Measurements from ENCODE around the gene ENTPD2. TPM values are rescaled to one million over a fixed set of nuclear protein-coding genes. Genes with fewer than 3 reads are reported as not detected.

The ENTPD2 gene
- total RNA-seq, 4 donors from 2014 or later: 3.6 to 17.1 (median 14.1) TPM

GRCh38 chr9:137018761-137019559 is 34.9 kb downstream of the ENTPD2 start:
- Histone ChIP-seq H3K4me3 (no peak overlapping the region), H3K36me3 (no peaks in the 10 kb centered on the region), H3K9me3 (no peaks in the 10 kb centered on the region), H3K4me1 (peaks cover 0 to 20% (median 16%) of the 10 kb centered on the region in 4 donors), H3K27ac (no peak overlapping the region), H3K27me3 (no peaks in the 10 kb centered on the region)
- 94 to 100% methylated on average over 2 to 30 of the region's 36 CpGs for WGBS, 2 donors (ENCODE audit: low coverage in 1 of 2)
- in situ Hi-C loops (cut with MboI; ENCODE audit: low pct_ligation_motif_present in 1 of 4, low pct_unique_long_range_greater_than_20kb in 1 of 4, low sequenced_read_pairs in 3 of 4) (no loop called here), intact Hi-C loops (cut with DNase I; ENCODE audit: low total_unique reads) (no loop called here)
- no peak for DNase-seq
- no peak for TF ChIP-seq POLR2AphosphoS5 (IDR thresholded peaks at IDR 0.05)
- TF ChIP-seq, protein P1, sequence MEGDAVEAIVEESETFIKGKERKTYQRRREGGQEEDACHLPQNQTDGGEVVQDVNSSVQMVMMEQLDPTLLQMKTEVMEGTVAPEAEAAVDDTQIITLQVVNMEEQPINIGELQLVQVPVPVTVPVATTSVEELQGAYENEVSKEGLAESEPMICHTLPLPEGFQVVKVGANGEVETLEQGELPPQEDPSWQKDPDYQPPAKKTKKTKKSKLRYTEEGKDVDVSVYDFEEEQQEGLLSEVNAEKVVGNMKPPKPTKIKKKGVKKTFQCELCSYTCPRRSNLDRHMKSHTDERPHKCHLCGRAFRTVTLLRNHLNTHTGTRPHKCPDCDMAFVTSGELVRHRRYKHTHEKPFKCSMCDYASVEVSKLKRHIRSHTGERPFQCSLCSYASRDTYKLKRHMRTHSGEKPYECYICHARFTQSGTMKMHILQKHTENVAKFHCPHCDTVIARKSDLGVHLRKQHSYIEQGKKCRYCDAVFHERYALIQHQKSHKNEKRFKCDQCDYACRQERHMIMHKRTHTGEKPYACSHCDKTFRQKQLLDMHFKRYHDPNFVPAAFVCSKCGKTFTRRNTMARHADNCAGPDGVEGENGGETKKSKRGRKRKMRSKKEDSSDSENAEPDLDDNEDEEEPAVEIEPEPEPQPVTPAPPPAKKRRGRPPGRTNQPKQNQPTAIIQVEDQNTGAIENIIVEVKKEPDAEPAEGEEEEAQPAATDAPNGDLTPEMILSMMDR (IDR thresholded peaks at IDR 0.05): no peak
- TF ChIP-seq EP300 (IDR thresholded peaks at IDR 0.05; ENCODE audit: low read depth): no peak
- no peak for TF ChIP-seq POLR2A (IDR thresholded peaks at IDR 0.05)

GRCh38 chr9:137017791-137018497 is 35.9 kb downstream of the ENTPD2 start:
- DNase-seq: no peak
- Histone ChIP-seq H3K36me3 (no peaks in the 10 kb centered on the region), H3K9me3 (no peaks in the 10 kb centered on the region), H3K4me1 (peaks cover 0 to 13% (median 12%) of the 10 kb centered on the region in 4 donors), H3K27me3 (no peaks in the 10 kb centered on the region), H3K27ac (no peak overlapping the region), H3K4me3 (no peak overlapping the region)
- TF ChIP-seq POLR2AphosphoS5 (IDR thresholded peaks at IDR 0.05) (no peak), POLR2A (IDR thresholded peaks at IDR 0.05) (no peak), EP300 (IDR thresholded peaks at IDR 0.05; ENCODE audit: low read depth) (no peak)
- TF ChIP-seq, protein P1 (IDR thresholded peaks at IDR 0.05): no peak
- 96% methylated on average over 19 of the region's 45 CpGs; no CpG with 5 or more reads in 1 of the 2 donors for WGBS, 2 donors (ENCODE audit: low coverage in 1 of 2)
- intact Hi-C loops (cut with DNase I; ENCODE audit: low total_unique reads): no loop called here
- in situ Hi-C loops (cut with MboI; ENCODE audit: low pct_ligation_motif_present in 1 of 4, low pct_unique_long_range_greater_than_20kb in 1 of 4, low sequenced_read_pairs in 3 of 4): no loop called here

DNA sequence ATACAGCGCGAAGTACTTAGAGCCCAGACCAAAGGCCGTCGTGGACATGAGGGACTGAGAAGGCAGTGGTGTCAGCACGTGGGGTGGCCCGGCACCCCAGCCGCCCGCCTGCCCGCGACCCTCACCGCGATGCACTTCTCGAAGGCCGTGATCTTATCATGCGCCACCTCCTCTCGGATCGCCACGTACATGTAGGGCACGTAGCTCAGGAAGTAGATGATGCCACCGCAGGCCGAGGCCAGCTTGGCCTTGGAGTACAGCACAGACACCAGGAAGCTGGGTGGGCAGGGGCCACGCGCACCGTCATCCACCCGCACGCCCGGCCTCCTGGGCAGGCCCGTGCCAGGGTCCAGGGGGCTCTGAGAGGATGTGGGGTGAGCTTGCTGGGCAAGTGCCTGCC is 36.8 kb downstream of the ENTPD2 start:
- no peaks in the 10 kb centered on the region for H3K36me3 ChIP-seq
- peaks cover 0 to 6% (median 5%) of the 10 kb centered on the region in 4 donors for H3K4me1 ChIP-seq
- H3K27me3 ChIP-seq: no peaks in the 10 kb centered on the region
- no peak for TF ChIP-seq POLR2AphosphoS5 (IDR thresholded peaks at IDR 0.05)
- TF ChIP-seq, protein P1 (IDR thresholded peaks at IDR 0.05): no peak
- no peak for TF ChIP-seq POLR2A (IDR thresholded peaks at IDR 0.05)
- TF ChIP-seq EP300 (IDR thresholded peaks at IDR 0.05; ENCODE audit: low read depth): no peak
- 96% methylated on average over 27 of the region's 28 CpGs; no CpG with 5 or more reads in 1 of the 2 donors for WGBS, 2 donors (ENCODE audit: low coverage in 1 of 2)
- no peak overlapping the region for H3K27ac ChIP-seq
- in situ Hi-C loops (cut with MboI; ENCODE audit: low pct_ligation_motif_present in 1 of 4, low pct_unique_long_range_greater_than_20kb in 1 of 4, low sequenced_read_pairs in 3 of 4) (no loop called here), intact Hi-C loops (cut with DNase I; ENCODE audit: low total_unique reads) (no loop called here)
- DNase-seq: no peak
- H3K4me3 ChIP-seq: no peak overlapping the region
- no peaks in the 10 kb centered on the region for H3K9me3 ChIP-seq

- no peaks in the 10 kb centered on the region for H3K9me3 ChIP-seq
- H3K36me3 ChIP-seq: no peaks in the 10 kb centered on the region
- WGBS, 2 donors (ENCODE audit: low coverage in 1 of 2): 88% methylated on average over 12 of the region's 16 CpGs; no CpG with 5 or more reads in 1 of the 2 donors
- TF ChIP-seq POLR2AphosphoS5 (IDR thresholded peaks at IDR 0.05): no peak
- TF ChIP-seq POLR2A (IDR thresholded peaks at IDR 0.05): no peak
- no peak for TF ChIP-seq EP300 (IDR thresholded peaks at IDR 0.05; ENCODE audit: low read depth)
- TF ChIP-seq, protein P1 (IDR thresholded peaks at IDR 0.05): no peak
- no peak for DNase-seq
- peaks cover 0 to 3% (median 2%) of the 10 kb centered on the region in 4 donors for H3K4me1 ChIP-seq
- no peaks in the 10 kb centered on the region for H3K27me3 ChIP-seq
- H3K27ac ChIP-seq: no peak overlapping the region
- in situ Hi-C loops (cut with MboI; ENCODE audit: low pct_ligation_motif_present in 1 of 4, low pct_unique_long_range_greater_than_20kb in 1 of 4, low sequenced_read_pairs in 3 of 4): no loop called here
- intact Hi-C loops (cut with DNase I; ENCODE audit: low total_unique reads): no loop called here
- no peak overlapping the region for H3K4me3 ChIP-seq
Measured at GRCh38 chr9:137016436-137016835, 37.4 kb downstream of the ENTPD2 start.

Measured in transverse colon (tissue), 4 donors.